Endothelial cell of umbilical vein (primary cell): Measurements from ENCODE around the gene IGF2R. TPM values are rescaled to one million over a fixed set of nuclear protein-coding genes. Genes with fewer than 3 reads are reported as not detected.

Source experiments
- BruUV-seq: library from RNA; stranded (reverse); fragments of 400-500 nt; replicated peaks from 2 replicates; lab custom pipeline; 2021; lab: Mats Ljungman, UMichigan
- CTCF ChIA-PET: fragments of 300-600, 350-600 bp; sonication (Branson Sonifier 250); formaldehyde crosslinking; loops from one replicate; lab custom pipeline; 2021; ENCODE audit warnings: antibody characterized with exemption, inconsistent platforms; lab: Charles Lee
- POLR2A ChIA-PET: fragments of 300-600, 350-600 bp; sonication (Branson Sonifier 250); formaldehyde crosslinking; loops from one replicate; lab custom pipeline; 2021; ENCODE audit warnings: antibody characterized with exemption, inconsistent platforms; lab: Charles Lee
- DNase-seq: peaks from one replicate; pipeline ENCODE4 v3.0.0-alpha.2; 2011; ENCODE audit warnings: low read depth, low spot score
- FAIRE-seq: peaks from 2 replicates; lab custom pipeline; 2011; peaks lifted over from hg19 to GRCh38; lab: Jason Lieb, UNC
- H2AFZ ChIP-seq: 2 replicates; pipeline ENCODE4 v1.6.0; 2012; ENCODE audit warnings: low read depth, low read length, control low read depth, inconsistent platforms
- H3K27ac ChIP-seq: 2 replicates; pipeline ENCODE4 v1.5.1; 2011; ENCODE audit warnings: low read depth, mild to moderate bottlenecking, control low read depth, low read length, moderate library complexity; ENCODE audit not compliant: insufficient read depth
- H3K27me3 ChIP-seq, 2 experiments: 2 replicates each; pipeline versions ENCODE4 v1.6.0 to v1.6.1; 2011; ENCODE audit warnings: low read length in 2 of 2, mixed read lengths in 1 of 2; ENCODE audit not compliant: control insufficient read depth in 2 of 2, insufficient read depth in 2 of 2
- H3K36me3 ChIP-seq, 2 experiments: 2 replicates in 1 of 2; 3 replicates in 1 of 2; pipeline ENCODE4 v1.5.1; 2011; ENCODE audit warnings: low read length in 2 of 2, mild to moderate bottlenecking in 1 of 2, moderate library complexity in 1 of 2; ENCODE audit not compliant: control insufficient read depth in 2 of 2, insufficient read depth in 2 of 2; ENCODE audit errors: extremely low read depth in 1 of 2
- H3K4me1 ChIP-seq: 3 replicates; pipeline ENCODE4 v1.5.1; 2011; ENCODE audit warnings: mild to moderate bottlenecking, low read length; ENCODE audit not compliant: control insufficient read depth, insufficient read depth; ENCODE audit errors: extremely low read depth
- H3K4me2 ChIP-seq: 2 replicates; pipeline ENCODE4 v1.6.1; 2011; ENCODE audit warnings: low read length, control low read depth, mixed read lengths; ENCODE audit not compliant: insufficient read depth
- H3K4me3 ChIP-seq, 3 experiments: fragments of 200-600 bp in 1 of 3; sonication (generic), shearing (Covaris generic) in 1 of 3; replicated peaks in 1 of 3; 2 replicates each; pipeline ENCODE4 v1.5.1; 2011 to 2016; ENCODE audit warnings: control low read depth in 3 of 3, low read length in 3 of 3, mild to moderate bottlenecking in 2 of 3, inconsistent platforms in 1 of 3, low read depth in 1 of 3, moderate library complexity in 1 of 3; ENCODE audit not compliant: insufficient read depth in 1 of 3
- H3K79me2 ChIP-seq: 2 replicates; pipeline ENCODE4 v1.6.0; 2012; ENCODE audit warnings: low read length, inconsistent platforms; ENCODE audit not compliant: control insufficient read depth, insufficient read depth
- H3K9ac ChIP-seq: replicated peaks from 2 replicates; pipeline ENCODE3; 2011; ENCODE audit warnings: low read length, control low read depth; ENCODE audit not compliant: insufficient read depth; ENCODE audit errors: extremely low read depth
- H3K9me1 ChIP-seq: replicated peaks from 3 replicates; pipeline ENCODE4 v1.6.0; 2011; ENCODE audit warnings: mild to moderate bottlenecking, low read length; ENCODE audit not compliant: control insufficient read depth, insufficient read depth; ENCODE audit errors: extremely low read depth
- H3K9me3 ChIP-seq: replicated peaks from 2 replicates; pipeline ENCODE4 v1.5.1; 2012; ENCODE audit warnings: low read length, inconsistent platforms; ENCODE audit not compliant: control insufficient read depth, insufficient read depth
- H4K20me1 ChIP-seq: replicated peaks from 2 replicates; pipeline ENCODE3; 2011; ENCODE audit warnings: mild to moderate bottlenecking, low read length; ENCODE audit not compliant: control insufficient read depth, insufficient read depth; ENCODE audit errors: extremely low read depth
- EZH2 ChIP-seq: IDR thresholded peaks from 2 replicates; pipeline ENCODE4 v1.6.1; 2012; ENCODE audit warnings: borderline replicate concordance, low read depth, mild to moderate bottlenecking, moderate library complexity, low read length, inconsistent platforms; ENCODE audit not compliant: severe bottlenecking
- FOS ChIP-seq: IDR thresholded peaks from 2 replicates; pipeline ENCODE4 v1.6.1; 2011; ENCODE audit warnings: mild to moderate bottlenecking, low read length, moderate library complexity, borderline replicate concordance; ENCODE audit not compliant: insufficient read depth
- GATA2 ChIP-seq: IDR thresholded peaks from 2 replicates; pipeline ENCODE4 v1.7.0; 2011; ENCODE audit warnings: low read depth, mild to moderate bottlenecking, moderate library complexity, mixed read lengths, low read length; ENCODE audit not compliant: insufficient read length, insufficient read depth
- JUN ChIP-seq: IDR thresholded peaks from 2 replicates; pipeline ENCODE4 v1.6.1; 2011; ENCODE audit warnings: borderline replicate concordance, low read depth; ENCODE audit not compliant: insufficient read length, insufficient read depth
- MYC ChIP-seq: IDR thresholded peaks from one replicate; pipeline ENCODE4 v1.6.1; 2011; ENCODE audit warnings: mild to moderate bottlenecking, low read depth, low read length
- POLR2A ChIP-seq: IDR thresholded peaks from 2 replicates; pipeline ENCODE4 v1.6.1; 2012; ENCODE audit warnings: low read depth, mild to moderate bottlenecking, control low read depth, low read length
- POLR2AphosphoS5 ChIP-seq: IDR thresholded peaks from 2 replicates; pipeline ENCODE4 v1.6.1; 2012; ENCODE audit warnings: low read depth, mild to moderate bottlenecking, control low read depth, low read length, moderate library complexity; ENCODE audit not compliant: insufficient read depth
- dilution Hi-C: fragments of 300-500 bp; cut with MboI; formaldehyde crosslinking; loops from one replicate; pipeline ENCODE4 v1.15.0; 2019; ENCODE audit warnings: low sequenced_read_pairs; ENCODE audit not compliant: extremely low pct_ligation_motif_present
- intact Hi-C: fragments of 100-400 bp; cut with micrococcal nuclease; formaldehyde crosslinking; loops from one replicate; pipeline ENCODE4 v1.10.0; 2022
- polyA plus RNA-seq, 4 experiments: library from polyadenylated mRNA; depleted of rRNA in 3 of 4; stranded (reverse) in 3 of 4; unstranded in 1 of 4; fragments of >200 nt; gene quantifications; 2 replicates each; pipeline versions ENCODE4 v1.2.1 to v1.2.3, GENCODE V29; 2011 to 2012; ENCODE audit warnings: missing spikeins in 1 of 4
- total RNA-seq: library from RNA; stranded (reverse); gene quantifications from 2 replicates; pipeline ENCODE4 v1.2.3, GENCODE V29; 2021
- TF ChIP-seq, protein P1 (sequence below), 2 donors: IDR thresholded peaks; 1 replicate in 1 of 2; 2 replicates in 1 of 2; pipeline ENCODE4 v1.5.1; 2011; ENCODE audit warnings: low read length in 2 of 2, mild to moderate bottlenecking in 2 of 2, moderate library complexity in 2 of 2, control low read depth in 1 of 2, inconsistent platforms in 1 of 2, low read depth in 1 of 2; ENCODE audit not compliant: insufficient read depth in 1 of 2; ENCODE audit errors: extremely low read depth in 1 of 2
- TF ChIP-seq, protein P2 (sequence below): IDR thresholded peaks from 2 replicates; pipeline ENCODE4 v1.6.1; 2011; ENCODE audit not compliant: insufficient read depth, insufficient read length

Gene IGF2R
- total and polyA plus RNA-seq, 2 donors (not counting 3 experiments of a cell fraction or from before 2014, with no cell fraction given), result 16.3 to 60.2 TPM

DNA sequence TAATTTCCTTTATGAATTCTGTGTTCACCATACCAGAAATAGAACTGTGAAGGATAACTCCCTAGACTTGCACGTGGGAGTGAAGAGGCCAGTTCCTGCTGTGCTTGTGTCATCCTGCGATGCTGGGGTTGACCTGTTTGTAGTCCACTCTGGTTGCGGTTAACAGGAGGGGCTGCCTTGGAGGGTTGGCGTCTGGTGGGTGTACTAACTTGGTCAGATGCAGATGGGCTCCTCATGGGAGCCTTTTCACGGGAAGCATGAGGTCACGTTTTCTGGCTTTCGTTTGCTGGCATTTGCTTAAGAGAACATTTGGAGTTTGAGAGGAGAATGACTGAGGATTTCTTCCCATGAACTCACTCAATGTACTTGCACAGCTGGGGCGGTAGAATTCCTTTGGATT lies 41.2 kb downstream of the IGF2R start:
- POLR2A ChIA-PET, result no interaction called here
- no peak overlapping the region for H3K27ac ChIP-seq

More for the DNA sequence above, 41.2 kb downstream of the IGF2R start:
- no peak overlapping the region for H3K4me3 ChIP-seq
- DNase-seq (no peak), FAIRE-seq (no peak)
- no peaks in the 10 kb centered on the region for H4K20me1 ChIP-seq
- CTCF ChIA-PET, result no interaction called here
- dilution Hi-C loops, result no loop called here
- H2AFZ ChIP-seq, result no peak overlapping the region
- no peaks in the 10 kb centered on the region for H3K4me1 ChIP-seq
- no peaks in the 10 kb centered on the region for H3K27me3 ChIP-seq
- no peaks in the 10 kb centered on the region for H3K9me1 ChIP-seq
- BruUV-seq, result no TSS peak
- H3K9ac ChIP-seq, result no peak overlapping the region
- H3K4me2 ChIP-seq, result no peak overlapping the region
- no peaks in the 10 kb centered on the region for H3K36me3 ChIP-seq
- TF ChIP-seq, protein P1, sequence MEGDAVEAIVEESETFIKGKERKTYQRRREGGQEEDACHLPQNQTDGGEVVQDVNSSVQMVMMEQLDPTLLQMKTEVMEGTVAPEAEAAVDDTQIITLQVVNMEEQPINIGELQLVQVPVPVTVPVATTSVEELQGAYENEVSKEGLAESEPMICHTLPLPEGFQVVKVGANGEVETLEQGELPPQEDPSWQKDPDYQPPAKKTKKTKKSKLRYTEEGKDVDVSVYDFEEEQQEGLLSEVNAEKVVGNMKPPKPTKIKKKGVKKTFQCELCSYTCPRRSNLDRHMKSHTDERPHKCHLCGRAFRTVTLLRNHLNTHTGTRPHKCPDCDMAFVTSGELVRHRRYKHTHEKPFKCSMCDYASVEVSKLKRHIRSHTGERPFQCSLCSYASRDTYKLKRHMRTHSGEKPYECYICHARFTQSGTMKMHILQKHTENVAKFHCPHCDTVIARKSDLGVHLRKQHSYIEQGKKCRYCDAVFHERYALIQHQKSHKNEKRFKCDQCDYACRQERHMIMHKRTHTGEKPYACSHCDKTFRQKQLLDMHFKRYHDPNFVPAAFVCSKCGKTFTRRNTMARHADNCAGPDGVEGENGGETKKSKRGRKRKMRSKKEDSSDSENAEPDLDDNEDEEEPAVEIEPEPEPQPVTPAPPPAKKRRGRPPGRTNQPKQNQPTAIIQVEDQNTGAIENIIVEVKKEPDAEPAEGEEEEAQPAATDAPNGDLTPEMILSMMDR (IDR thresholded peaks at IDR 0.05; ENCODE audit: extremely low read depth in 1 of 2, insufficient read depth in 1 of 2, low read depth in 1 of 2, low read length in 2 of 2), result no peak
- no peak for TF ChIP-seq FOS
- no peak for TF ChIP-seq JUN
- TF ChIP-seq GATA2, result no peak
- TF ChIP-seq, protein P2, sequence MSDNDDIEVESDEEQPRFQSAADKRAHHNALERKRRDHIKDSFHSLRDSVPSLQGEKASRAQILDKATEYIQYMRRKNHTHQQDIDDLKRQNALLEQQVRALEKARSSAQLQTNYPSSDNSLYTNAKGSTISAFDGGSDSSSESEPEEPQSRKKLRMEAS, result no peak
- no peak for TF ChIP-seq MYC
- TF ChIP-seq POLR2A, result no peak
- no peak for TF ChIP-seq EZH2
- no peak for TF ChIP-seq POLR2AphosphoS5
- intact Hi-C loops, result no loop called here
- no peaks in the 10 kb centered on the region for H3K9me3 ChIP-seq
- no peaks in the 10 kb centered on the region for H3K79me2 ChIP-seq
